Nephron progenitor cell (in vitro differentiated cells): ENCODE results near the gene FUT7.

Source experiments
- DNase-seq: peaks from one replicate; pipeline ENCODE4 v3.0.0; 2021
- H3K27ac Mint-ChIP-seq: 2 replicates; pipeline ENCODE4 v1.8.0; 2021; ENCODE audit warnings: mild to moderate bottlenecking, moderate library complexity, mixed read lengths
- H3K27me3 Mint-ChIP-seq: 2 replicates; pipeline ENCODE4 v1.8.0; 2021; ENCODE audit warnings: mild to moderate bottlenecking, low read depth, mixed read lengths; ENCODE audit not compliant: poor library complexity
- H3K36me3 Mint-ChIP-seq: 2 replicates; pipeline ENCODE4 v1.8.0; 2021; ENCODE audit warnings: low read depth, mixed read lengths
- H3K4me1 Mint-ChIP-seq: 2 replicates; pipeline ENCODE4 v1.8.0; 2021; ENCODE audit warnings: mixed read lengths
- H3K4me3 Mint-ChIP-seq: 2 replicates; pipeline ENCODE4 v1.8.0; 2021; ENCODE audit warnings: mild to moderate bottlenecking, moderate library complexity, mixed read lengths
- H3K9me3 Mint-ChIP-seq: 2 replicates; pipeline ENCODE4 v1.8.0; 2021; ENCODE audit warnings: mild to moderate bottlenecking, moderate library complexity, mixed read lengths
- TF ChIP-seq, protein P1 (sequence below): fragments of 200-600 bp; sonication (generic); IDR thresholded peaks from 2 replicates; pipeline ENCODE4 v1.5.0; 2021; ENCODE audit warnings: antibody characterized with exemption

The FUT7 gene

DNA sequence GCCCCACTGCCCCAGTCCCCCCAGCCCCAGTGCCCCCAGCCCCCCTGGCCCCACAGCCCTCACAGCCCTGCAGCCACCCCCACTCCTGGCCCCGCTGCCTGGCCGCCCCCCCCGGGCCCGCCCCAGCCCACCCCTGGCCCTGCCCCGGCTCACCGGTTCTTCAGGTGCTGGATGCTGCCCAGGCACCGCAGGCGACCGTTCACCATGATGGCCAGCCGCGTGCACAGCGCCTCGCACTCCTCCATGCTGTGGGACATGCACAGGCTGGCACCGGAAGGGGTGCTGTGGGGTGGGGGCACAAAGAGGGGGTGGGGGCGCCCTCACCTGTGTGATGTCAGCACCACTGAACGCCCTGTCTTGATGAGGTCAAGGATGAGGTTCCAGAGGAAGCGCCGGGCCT is 22.7 kb downstream of the FUT7 start:
- Mint-ChIP-seq H3K27me3 (no peaks in the 10 kb centered on the region), H3K4me1 (peaks cover 7% of the 10 kb centered on the region), H3K4me3 (no peak overlapping the region), H3K27ac (no peak overlapping the region), H3K36me3 (peaks cover 8% of the 10 kb centered on the region), H3K9me3 (peaks cover 24% of the 10 kb centered on the region)
- DNase-seq: no peak
- TF ChIP-seq, protein P1, sequence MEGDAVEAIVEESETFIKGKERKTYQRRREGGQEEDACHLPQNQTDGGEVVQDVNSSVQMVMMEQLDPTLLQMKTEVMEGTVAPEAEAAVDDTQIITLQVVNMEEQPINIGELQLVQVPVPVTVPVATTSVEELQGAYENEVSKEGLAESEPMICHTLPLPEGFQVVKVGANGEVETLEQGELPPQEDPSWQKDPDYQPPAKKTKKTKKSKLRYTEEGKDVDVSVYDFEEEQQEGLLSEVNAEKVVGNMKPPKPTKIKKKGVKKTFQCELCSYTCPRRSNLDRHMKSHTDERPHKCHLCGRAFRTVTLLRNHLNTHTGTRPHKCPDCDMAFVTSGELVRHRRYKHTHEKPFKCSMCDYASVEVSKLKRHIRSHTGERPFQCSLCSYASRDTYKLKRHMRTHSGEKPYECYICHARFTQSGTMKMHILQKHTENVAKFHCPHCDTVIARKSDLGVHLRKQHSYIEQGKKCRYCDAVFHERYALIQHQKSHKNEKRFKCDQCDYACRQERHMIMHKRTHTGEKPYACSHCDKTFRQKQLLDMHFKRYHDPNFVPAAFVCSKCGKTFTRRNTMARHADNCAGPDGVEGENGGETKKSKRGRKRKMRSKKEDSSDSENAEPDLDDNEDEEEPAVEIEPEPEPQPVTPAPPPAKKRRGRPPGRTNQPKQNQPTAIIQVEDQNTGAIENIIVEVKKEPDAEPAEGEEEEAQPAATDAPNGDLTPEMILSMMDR: no peak

DNA sequence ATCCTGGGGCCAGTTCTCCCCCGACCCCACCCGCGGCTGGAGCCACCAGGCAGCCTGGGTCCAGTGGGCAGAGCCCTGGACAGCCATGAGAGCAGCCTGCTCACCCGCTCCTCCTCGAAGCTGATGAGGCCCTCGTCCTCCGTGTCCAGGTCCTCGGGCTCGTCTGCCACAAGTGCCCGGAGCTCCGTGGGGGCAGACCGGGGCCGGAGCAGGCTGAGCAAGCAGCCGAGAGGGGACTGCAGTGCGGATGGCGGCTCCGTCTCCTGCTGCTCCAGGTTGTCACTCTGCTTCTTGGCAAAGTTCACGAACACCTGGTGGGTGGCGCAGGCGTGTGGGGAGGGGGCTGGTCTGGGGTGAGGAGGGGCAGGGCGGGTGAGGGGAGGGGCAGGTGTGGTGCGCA is 23.6 kb downstream of the FUT7 start:
- H3K27ac Mint-ChIP-seq: no peak overlapping the region
- TF ChIP-seq, protein P1: no peak
- peaks cover 24% of the 10 kb centered on the region for H3K9me3 Mint-ChIP-seq
- H3K4me1 Mint-ChIP-seq: peaks cover 7% of the 10 kb centered on the region
- H3K4me3 Mint-ChIP-seq: no peak overlapping the region
- peaks cover 8% of the 10 kb centered on the region for H3K36me3 Mint-ChIP-seq
- no peak for DNase-seq
- peaks cover 5% of the 10 kb centered on the region for H3K27me3 Mint-ChIP-seq

DNA sequence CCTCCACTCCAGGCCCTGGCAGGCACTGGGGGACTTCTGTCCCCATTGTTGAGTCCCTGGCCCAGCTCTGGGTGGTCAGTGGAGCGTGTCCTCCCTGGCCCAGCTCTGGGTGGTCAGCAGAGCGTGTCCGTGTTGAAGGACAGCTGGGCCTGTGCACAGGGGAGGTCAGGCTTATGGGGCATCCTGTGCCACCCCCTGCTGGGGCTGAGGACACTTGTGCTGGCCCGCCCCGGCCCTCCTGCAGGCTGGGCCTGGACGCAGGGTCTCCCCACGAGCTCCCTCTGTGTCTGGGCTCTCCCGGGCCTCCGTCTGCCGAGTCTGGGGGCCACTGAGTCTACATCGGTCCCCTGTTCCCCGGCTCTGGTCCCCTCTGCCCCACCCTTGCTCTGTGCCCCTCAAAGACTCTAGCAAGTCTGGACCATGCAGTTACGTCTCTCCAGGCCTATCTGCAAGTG is 24.0 kb downstream of the FUT7 start:
- Mint-ChIP-seq H3K36me3 (peaks cover 8% of the 10 kb centered on the region), H3K4me1 (peaks cover 7% of the 10 kb centered on the region), H3K9me3 (peaks cover 24% of the 10 kb centered on the region), H3K27me3 (peaks cover 5% of the 10 kb centered on the region), H3K4me3 (no peak overlapping the region), H3K27ac (no peak overlapping the region)
- TF ChIP-seq, protein P1: no peak
- peak; percentile 70 for DNase-seq

DNA sequence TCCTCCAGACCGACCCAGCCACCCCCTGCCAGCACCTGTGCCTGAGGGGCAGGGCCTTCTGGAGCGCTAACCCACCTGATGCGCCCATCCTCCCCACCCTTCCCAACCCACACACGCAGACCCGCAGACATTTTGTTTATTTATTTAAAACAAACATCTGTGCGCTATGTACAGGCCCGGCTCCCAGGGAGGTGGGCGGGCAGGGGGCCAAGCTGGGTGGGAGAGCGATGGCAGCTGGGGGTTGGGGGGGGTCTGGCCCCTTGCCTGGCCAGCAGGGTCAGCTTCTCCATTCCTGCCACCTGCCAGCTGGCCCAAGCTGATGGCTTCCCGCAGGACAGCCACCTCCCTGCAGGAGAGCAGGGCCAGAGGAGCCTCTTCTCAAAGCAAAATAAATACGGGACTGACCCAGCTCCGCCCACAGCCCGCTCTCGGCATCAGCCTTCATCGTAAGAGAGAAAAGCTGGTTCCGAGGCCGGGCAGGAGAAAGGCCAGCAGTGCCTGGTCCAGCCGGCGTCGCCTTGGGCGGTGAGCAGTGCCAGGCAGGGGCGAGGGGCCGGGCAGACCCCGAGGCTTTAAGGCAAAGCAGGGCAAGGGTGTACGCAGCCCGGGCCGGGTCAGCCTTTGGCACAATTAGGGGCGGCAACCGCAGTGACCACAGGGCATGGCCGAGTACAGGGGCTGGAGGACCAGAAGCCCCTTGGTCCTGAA is 24.6 kb downstream of the FUT7 start:
- TF ChIP-seq, protein P1: no peak
- DNase-seq: no peak

DNA sequence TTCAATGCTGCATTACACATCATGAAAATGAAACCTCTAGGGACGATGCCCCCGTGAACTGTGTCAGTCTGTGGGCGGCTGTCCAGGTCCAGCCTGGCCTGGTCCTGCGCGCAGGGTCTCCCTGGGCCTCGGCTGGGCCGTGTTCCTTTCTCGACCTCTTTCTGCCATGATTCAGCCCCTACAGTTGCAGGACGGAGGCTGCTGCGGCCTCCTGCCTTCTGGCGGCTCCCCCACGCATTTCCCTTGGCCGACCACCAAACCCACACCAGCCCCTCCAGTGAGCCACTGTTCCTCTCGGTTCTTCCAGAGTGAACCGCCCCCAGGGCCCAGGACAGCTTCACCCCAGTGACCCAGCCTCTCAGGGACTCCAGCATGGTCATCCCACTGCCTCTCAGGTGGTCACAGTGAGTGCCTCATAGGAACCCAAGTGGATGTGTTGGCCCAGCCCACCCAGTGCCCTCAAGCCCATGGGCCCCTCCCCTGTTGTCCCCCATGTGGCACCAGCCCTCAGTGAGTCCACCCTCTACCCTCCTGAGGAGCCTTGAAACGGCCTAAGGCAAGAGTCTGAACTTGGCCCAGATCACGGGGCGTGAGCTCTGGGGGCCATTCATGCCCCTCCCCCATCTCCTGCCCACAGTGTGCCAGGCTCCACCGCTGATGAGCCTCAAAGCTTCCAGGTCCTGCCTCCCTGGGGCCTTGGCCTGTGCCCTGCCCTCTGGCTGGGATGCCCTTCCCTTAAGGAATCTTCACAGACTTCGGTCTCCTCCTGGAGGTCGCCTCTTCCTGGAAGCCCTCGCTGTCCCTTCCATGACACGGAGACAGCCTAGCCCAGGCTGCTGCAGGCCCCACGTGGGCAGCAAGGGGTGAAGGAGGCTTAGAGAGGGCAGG is 25.5 kb downstream of the FUT7 start:
- Mint-ChIP-seq H3K4me1 (peaks cover 7% of the 10 kb centered on the region), H3K36me3 (peaks cover 4% of the 10 kb centered on the region), H3K9me3 (peaks cover 24% of the 10 kb centered on the region), H3K27ac (no peak overlapping the region), H3K27me3 (peaks cover 7% of the 10 kb centered on the region), H3K4me3 (no peak overlapping the region)
- no peak for DNase-seq
- TF ChIP-seq, protein P1: no peak

More for the DNA sequence above, 24.6 kb downstream of the FUT7 start:
- Mint-ChIP-seq H3K27me3 (peaks cover 7% of the 10 kb centered on the region), H3K9me3 (peaks cover 24% of the 10 kb centered on the region), H3K36me3 (peaks cover 8% of the 10 kb centered on the region), H3K27ac (no peak overlapping the region), H3K4me1 (peaks cover 7% of the 10 kb centered on the region), H3K4me3 (no peak overlapping the region)
